ENCODE measurements around the gene THAP12.

The THAP12 gene

DNA sequence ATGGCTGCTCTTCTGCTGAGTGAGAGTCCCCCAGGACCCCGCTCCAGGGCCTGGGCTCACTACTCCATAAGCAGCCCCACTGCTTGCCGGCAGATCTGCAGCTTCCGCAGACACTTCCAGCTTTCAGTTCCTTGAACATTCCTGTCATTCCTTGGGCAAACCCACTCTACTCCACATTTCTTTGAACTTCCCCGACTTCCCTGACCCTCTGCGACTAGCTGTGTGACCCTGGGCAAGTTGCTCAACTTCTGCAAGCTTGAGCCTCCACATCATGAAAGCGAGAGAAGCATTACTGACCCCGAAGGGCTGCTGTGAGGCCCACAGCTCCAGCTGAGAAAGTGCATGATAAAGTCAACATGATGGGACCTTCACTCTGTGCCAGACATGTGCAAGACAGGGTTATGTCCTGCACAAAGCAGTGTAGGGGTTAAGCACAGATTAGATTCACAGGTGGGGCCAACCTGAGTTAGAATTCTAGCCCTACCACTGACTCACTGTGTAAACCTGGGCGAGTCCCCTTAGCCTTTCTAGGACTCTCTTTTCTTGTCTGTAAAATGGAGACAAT, 51.8 kb downstream of the THAP12 start:
- in situ Hi-C loops (cut with MboI; ENCODE audit: low sequenced_read_pairs), result no loop called here

GRCh38 chr11:76327756-76328388, 53.1 kb downstream of the THAP12 start:
- in situ Hi-C loops (cut with MboI; ENCODE audit: low sequenced_read_pairs), result no loop called here

DNA sequence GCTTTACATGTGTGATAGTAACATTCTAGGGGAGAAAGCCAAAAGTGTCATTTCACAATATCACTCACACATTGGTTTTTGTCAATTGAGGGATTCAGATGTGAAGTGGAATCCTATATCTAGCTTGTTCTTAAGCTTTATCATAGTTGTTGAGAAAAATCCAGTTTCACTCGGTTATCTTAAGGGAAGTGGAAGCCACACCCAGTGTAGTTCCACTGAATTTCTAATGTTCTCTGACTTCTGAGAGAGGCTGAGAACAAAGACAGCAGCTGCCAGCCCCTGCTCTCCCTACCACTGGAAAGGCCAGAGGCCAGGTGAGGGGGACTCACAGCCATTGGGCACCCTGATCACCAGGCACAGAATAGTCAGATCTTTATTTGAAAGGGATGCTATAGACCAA, 53.7 kb downstream of the THAP12 start:
- in situ Hi-C loops (cut with MboI; ENCODE audit: low sequenced_read_pairs), result no loop called here

GRCh38 chr11:76325185-76325584, 55.7 kb downstream of the THAP12 start:
- in situ Hi-C loops (cut with MboI; ENCODE audit: low sequenced_read_pairs), result no loop called here

DNA sequence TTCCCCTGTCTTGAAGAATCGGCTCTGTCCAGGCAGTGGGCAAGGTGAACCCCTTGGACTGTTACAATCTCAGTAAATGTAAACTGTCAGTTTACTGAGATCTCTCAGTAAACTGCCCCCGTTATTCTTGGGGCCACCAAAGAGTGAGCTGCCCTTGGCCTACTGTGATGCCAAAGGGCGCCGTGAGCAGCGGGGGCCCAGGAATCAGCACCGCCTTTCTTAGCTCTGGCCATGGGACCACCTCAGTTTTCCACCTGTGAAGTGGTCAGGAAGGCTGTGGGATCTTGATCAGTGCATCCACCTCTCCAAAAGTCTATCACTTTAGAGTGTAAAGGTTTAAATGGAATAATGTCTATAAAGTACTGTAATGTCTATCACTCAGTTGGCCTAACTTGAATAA, 57.1 kb downstream of the THAP12 start:
- in situ Hi-C loops (cut with MboI; ENCODE audit: low sequenced_read_pairs), result loop anchor here (25.0 kb wide), 1 partner anchor 437 kb away; no protein-coding TSS in a partner anchor

GRCh38 chr11:76323375-76323774, 57.6 kb downstream of the THAP12 start:
- in situ Hi-C loops (cut with MboI; ENCODE audit: low sequenced_read_pairs), result loop anchor here (25.0 kb wide), 1 partner anchor 436 kb away; no protein-coding TSS in a partner anchor

DNA sequence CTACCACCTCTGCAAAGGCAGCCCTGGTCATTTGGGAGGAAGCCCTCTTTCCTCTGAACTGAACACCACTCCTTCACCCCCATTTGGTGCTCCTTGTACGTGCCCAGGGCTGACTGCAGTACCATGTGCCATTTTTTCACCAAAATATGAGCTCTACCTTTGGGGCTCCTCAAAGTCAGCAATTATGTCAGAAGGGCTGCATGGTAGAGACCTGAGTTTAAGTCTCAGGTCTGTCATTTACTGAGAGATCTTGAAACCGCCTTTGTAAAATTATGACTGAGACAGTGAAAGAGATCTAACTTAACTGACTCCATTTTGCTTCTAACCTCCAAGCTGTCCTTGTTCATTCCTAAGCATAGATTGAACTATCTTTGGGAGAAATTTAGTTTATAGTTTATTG, 58.0 kb downstream of the THAP12 start:
- in situ Hi-C loops (cut with MboI; ENCODE audit: low sequenced_read_pairs), result loop anchor here (25.0 kb wide), 1 partner anchor 436 kb away; no protein-coding TSS in a partner anchor

DNA sequence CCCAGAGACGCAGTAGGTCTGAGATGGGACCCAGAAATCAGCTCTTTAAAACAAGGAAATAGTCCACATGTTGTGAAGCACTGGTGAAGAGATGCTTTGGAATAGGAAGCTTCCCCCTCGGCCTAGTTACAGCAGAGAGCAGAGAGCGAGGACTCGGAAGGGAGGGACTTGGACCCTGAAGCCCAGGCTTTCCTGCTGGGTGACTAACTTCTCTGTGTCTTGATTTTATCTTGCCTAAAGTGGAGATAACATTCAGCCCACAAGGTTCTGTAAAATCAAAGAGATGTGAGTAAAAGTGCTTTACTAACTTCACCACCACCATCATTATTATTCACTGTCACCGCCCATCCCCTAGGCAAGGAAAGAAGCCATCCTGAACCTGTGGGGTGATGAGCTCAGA, 58.4 kb downstream of the THAP12 start:
- in situ Hi-C loops (cut with MboI; ENCODE audit: low sequenced_read_pairs), result loop anchor here (25.0 kb wide), 1 partner anchor 435 kb away; no protein-coding TSS in a partner anchor

DNA sequence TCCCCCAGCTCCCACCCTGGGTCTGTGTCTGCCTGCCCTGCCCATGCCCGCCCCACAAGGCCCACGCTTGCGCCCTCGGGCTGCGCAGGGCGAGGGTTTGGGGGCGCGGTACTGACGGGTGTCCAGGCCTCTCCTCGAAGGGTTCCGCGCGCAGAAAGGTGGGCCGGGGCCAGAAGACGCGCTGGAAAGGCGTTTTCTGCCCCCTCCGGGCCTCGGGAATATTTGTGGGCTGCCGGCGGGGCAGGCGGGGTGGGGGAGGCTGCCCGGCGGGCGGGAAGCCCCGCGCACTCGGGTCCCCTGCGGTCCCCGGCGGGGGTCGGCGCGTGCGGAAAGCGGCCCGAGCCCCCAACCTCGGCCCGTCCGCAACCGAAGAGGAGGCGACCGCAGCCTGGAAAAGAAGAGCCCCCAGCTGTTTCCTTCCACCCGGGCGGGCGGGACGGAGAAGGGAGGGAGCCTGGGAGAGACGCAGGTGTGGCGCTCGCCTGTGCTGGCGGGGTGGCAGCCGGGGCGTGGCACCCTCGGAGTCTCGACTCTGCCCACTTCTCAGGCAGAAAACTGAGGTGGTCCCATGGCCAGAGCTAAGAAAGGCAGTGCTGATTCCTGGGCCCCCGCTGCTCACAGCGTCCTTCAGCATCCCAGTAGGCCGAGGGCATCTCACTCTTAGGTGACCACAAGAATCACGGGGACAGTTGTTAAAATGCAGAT, 59.0 kb downstream of the THAP12 start:
- in situ Hi-C loops (cut with MboI; ENCODE audit: low sequenced_read_pairs), result loop anchor here (25.0 kb wide), 1 partner anchor 435 kb away; no protein-coding TSS in a partner anchor

GRCh38 chr11:76321340-76321739, 59.6 kb downstream of the THAP12 start:
- in situ Hi-C loops (cut with MboI; ENCODE audit: low sequenced_read_pairs), result loop anchor here (25.0 kb wide), 1 partner anchor 434 kb away; no protein-coding TSS in a partner anchor

- in situ Hi-C loops (cut with MboI; ENCODE audit: low sequenced_read_pairs), result loop anchor here (25.0 kb wide), 1 partner anchor 434 kb away; no protein-coding TSS in a partner anchor
Observed at GRCh38 chr11:76320929-76321328, 60.0 kb downstream of the THAP12 start.

GRCh38 chr11:76319798-76320197, 61.1 kb downstream of the THAP12 start:
- in situ Hi-C loops (cut with MboI; ENCODE audit: low sequenced_read_pairs), result loop anchor here (5.0 to 25.0 kb wide), 2 partner anchors 117 to 432 kb away; no protein-coding TSS in a partner anchor

- in situ Hi-C loops (cut with MboI; ENCODE audit: low sequenced_read_pairs), result loop anchor here (5.0 to 25.0 kb wide), 2 partner anchors 117 to 432 kb away; no protein-coding TSS in a partner anchor
Observed at GRCh38 chr11:76318744-76319384, 62.1 kb downstream of the THAP12 start.

GRCh38 chr11:76317296-76317695, 63.6 kb downstream of the THAP12 start:
- in situ Hi-C loops (cut with MboI; ENCODE audit: low sequenced_read_pairs), result loop anchor here (5.0 to 25.0 kb wide), 2 partner anchors 115 to 430 kb away; no protein-coding TSS in a partner anchor

GRCh38 chr11:76316726-76317125, 64.2 kb downstream of the THAP12 start:
- in situ Hi-C loops (cut with MboI; ENCODE audit: low sequenced_read_pairs), result loop anchor here (5.0 to 25.0 kb wide), 2 partner anchors 114 to 429 kb away; no protein-coding TSS in a partner anchor

DNA sequence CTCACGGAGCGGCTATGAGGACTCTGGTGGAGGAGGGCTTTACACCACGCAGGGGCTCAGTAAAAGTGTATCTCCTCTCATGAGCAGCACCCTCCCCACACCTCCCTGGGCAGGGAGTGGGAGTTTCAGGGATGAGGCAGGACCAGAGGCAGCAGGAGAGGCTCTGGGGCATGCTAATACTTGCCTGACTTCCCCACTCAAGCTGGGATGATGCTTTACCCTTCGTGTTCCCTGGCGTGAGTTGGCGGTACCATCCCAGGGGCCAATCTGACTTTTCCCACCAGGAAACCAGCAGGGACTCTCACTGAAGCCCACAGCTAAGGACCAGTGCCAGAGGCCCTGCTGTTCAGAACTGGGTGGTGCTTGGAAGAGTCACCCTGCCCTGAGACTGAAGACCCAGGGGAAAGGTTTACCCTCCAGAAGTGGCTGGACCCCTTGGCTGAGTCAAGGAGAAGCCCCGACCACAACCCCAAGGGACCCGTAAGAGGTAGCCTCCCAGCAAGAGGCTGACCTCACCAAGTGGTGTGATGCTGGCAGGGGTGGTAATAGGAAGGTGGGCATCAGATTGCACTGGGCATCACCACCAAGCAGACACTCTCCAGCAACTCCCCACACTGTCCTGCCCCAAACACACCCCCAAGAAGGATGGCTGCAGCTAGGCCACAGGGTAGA, 65.6 kb downstream of the THAP12 start:
- in situ Hi-C loops (cut with MboI; ENCODE audit: low sequenced_read_pairs), result loop anchor here (5.0 to 25.0 kb wide), 2 partner anchors 113 to 428 kb away; no protein-coding TSS in a partner anchor

DNA sequence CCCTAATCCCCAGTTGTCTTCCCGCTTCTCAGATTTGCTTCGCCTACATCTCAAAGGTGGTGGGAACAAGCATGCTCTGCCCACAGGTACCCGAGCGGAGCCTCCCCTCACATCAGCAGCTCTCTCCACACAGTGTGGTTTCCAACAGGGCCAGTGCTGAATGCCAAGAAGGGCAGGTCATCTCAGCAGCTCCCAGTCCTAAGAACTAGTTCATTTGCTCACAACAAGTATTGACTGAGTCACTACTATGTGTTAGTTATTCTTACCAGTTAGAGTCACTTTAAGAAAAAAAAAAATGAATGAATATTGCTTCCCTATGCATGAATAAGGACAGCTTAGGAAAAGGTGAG, 66.2 kb downstream of the THAP12 start:
- in situ Hi-C loops (cut with MboI; ENCODE audit: low sequenced_read_pairs), result loop anchor here (5.0 to 25.0 kb wide), 2 partner anchors 112 to 427 kb away; no protein-coding TSS in a partner anchor

GRCh38 chr11:76313913-76314740, 66.8 kb downstream of the THAP12 start:
- in situ Hi-C loops (cut with MboI; ENCODE audit: low sequenced_read_pairs), result loop anchor here (25.0 kb wide), 1 partner anchor 427 kb away; no protein-coding TSS in a partner anchor

GRCh38 chr11:76313271-76313670, 67.7 kb downstream of the THAP12 start:
- in situ Hi-C loops (cut with MboI; ENCODE audit: low sequenced_read_pairs), result loop anchor here (25.0 kb wide), 1 partner anchor 426 kb away; no protein-coding TSS in a partner anchor

Measured in HL-60/S4 (cell line).